Measurements from ENCODE around the gene AHNAK. TPM values are rescaled to one million over a fixed set of nuclear protein-coding genes. Genes with fewer than 3 reads are reported as not detected.

The AHNAK gene
- total and polyA plus RNA-seq, 4 donors, result 22.6 to 110 (median 38.1) TPM

GRCh38 chr11:62532096-62532495 is 14.5 kb downstream of the AHNAK start:
- Histone ChIP-seq H3K27ac (ENCODE audit: low read depth in 1 of 2, low read length in 2 of 2) (no peak overlapping the region), H3K9ac (ENCODE audit: low read depth in 1 of 2, low read length in 2 of 2) (no peak overlapping the region), H3K27me3 (ENCODE audit: control insufficient read depth in 4 of 4, insufficient read depth in 4 of 4, low read length in 3 of 4) (no peaks in the 10 kb centered on the region), H3K4me3 (ENCODE audit: low read depth in 1 of 3, low read length in 3 of 3) (no peak overlapping the region), H3K4me1 (ENCODE audit: control insufficient read depth in 4 of 4, insufficient read depth in 4 of 4, low read length in 3 of 4) (peaks cover 0 to 4% (median 2%) of the 10 kb centered on the region in 4 donors), H3K9me3 (ENCODE audit: control insufficient read depth in 4 of 4, low read length in 3 of 4) (no peaks in the 10 kb centered on the region), H3K36me3 (ENCODE audit: control insufficient read depth in 4 of 4, insufficient read depth in 3 of 4, low read depth in 1 of 4, low read length in 3 of 4) (peaks cover 15 to 56% (median 43%) of the 10 kb centered on the region in 4 donors)
- no peak for DNase-seq (ENCODE audit: low spot score)
- no peak for TF ChIP-seq NR2F2 (IDR thresholded peaks at IDR 0.05)
- peak; percentile 18 for TF ChIP-seq HNF4G (IDR thresholded peaks at IDR 0.05)
- peak; percentile 73 to 77 for TF ChIP-seq HNF4A (conservative IDR thresholded peaks at IDR 0.05)
- 43% methylated on average over 2 of the region's 2 CpGs for WGBS

DNA sequence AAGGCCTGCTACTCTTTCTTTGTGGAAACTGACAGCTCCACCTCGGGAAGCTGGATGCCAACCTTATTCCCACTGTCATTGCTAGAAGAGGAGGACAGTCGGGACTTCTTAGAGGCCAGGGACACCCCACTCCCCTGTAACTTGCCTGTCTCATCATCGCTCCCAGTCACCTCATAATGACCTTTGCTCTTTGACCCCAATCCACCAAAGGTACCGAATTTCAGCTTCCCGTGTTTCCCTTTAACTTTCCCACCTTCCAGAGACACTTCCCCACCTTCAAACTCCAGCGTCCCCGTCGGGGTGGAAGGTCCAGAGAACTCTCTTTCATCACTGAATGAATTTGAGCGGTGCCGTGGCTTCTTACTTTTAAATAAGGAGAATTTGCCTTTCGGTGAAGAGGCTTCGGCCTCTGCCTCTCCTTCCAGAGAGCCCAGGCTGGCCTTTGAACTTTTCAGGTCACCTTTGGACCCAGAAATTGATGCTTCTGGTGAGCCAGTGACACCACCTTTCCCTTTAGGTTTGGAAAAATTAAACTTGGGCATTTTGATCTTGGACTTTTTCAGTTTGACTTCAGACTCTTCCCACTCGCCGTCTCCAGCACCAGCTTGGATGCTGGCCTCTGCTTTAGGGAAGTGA is 29.8 kb downstream of the AHNAK start:
- H3K36me3 ChIP-seq (ENCODE audit: control insufficient read depth in 4 of 4, insufficient read depth in 3 of 4, low read depth in 1 of 4, low read length in 3 of 4), result peaks cover 2 to 17% (median 9%) of the 10 kb centered on the region in 4 donors
- no peak overlapping the region for H3K27ac ChIP-seq (ENCODE audit: low read depth in 1 of 2, low read length in 2 of 2)
- WGBS, result 75% methylated on average over 14 of the region's 14 CpGs
- DNase-seq (ENCODE audit: low spot score), result no peak
- TF ChIP-seq HNF4A (conservative IDR thresholded peaks at IDR 0.05) (peak; percentile 70 to 83), EGR1 (IDR thresholded peaks at IDR 0.05; ENCODE audit: low read depth in 2 of 2) (no peak), SP1 (IDR thresholded peaks at IDR 0.05) (peak; percentile 10), RXRA (IDR thresholded peaks at IDR 0.05) (peak in 1 of 2 donors; percentile 37), NR2F2 (IDR thresholded peaks at IDR 0.05) (peak; percentile 52)
- no peak overlapping the region for H3K4me3 ChIP-seq (ENCODE audit: low read depth in 1 of 3, low read length in 3 of 3)
- H3K9ac ChIP-seq (ENCODE audit: low read depth in 1 of 2, low read length in 2 of 2), result no peak overlapping the region
- H3K4me1 ChIP-seq (ENCODE audit: control insufficient read depth in 4 of 4, insufficient read depth in 4 of 4, low read length in 3 of 4), result peaks cover 3 to 24% (median 11%) of the 10 kb centered on the region in 4 donors
- H3K9me3 ChIP-seq (ENCODE audit: control insufficient read depth in 4 of 4, low read length in 3 of 4), result no peaks in the 10 kb centered on the region
- no peaks in the 10 kb centered on the region for H3K27me3 ChIP-seq (ENCODE audit: control insufficient read depth in 4 of 4, insufficient read depth in 4 of 4, low read length in 3 of 4)

DNA sequence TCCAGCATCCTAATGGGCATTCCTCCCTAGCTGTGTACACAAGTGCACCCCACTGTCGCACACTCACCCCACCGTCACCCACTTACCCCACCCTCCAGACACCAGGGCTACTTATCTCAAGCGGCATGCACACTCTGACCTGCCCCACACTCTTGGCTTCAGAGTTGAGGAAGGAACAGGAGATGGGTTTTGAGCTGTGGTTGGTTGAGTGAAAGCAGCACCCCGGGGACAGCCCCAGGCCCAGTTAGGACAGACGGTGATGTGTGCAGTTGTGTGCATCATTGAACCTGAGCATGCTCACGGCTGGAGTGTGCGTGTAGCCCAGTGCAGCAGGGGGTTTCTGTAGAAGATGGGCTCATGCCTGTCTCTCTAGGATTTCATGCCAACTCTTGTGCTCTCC is 32.5 kb downstream of the AHNAK start:
- Histone ChIP-seq H3K4me1 (ENCODE audit: control insufficient read depth in 4 of 4, insufficient read depth in 4 of 4, low read length in 3 of 4) (peaks cover 3 to 24% (median 11%) of the 10 kb centered on the region in 4 donors), H3K4me3 (ENCODE audit: low read depth in 1 of 3, low read length in 3 of 3) (no peak overlapping the region), H3K27ac (ENCODE audit: low read depth in 1 of 2, low read length in 2 of 2) (no peak overlapping the region), H3K27me3 (ENCODE audit: control insufficient read depth in 4 of 4, insufficient read depth in 4 of 4, low read length in 3 of 4) (no peaks in the 10 kb centered on the region), H3K9me3 (ENCODE audit: control insufficient read depth in 4 of 4, low read length in 3 of 4) (no peaks in the 10 kb centered on the region), H3K9ac (ENCODE audit: low read depth in 1 of 2, low read length in 2 of 2) (no peak overlapping the region), H3K36me3 (ENCODE audit: control insufficient read depth in 4 of 4, insufficient read depth in 3 of 4, low read depth in 1 of 4, low read length in 3 of 4) (peaks cover 0 to 13% (median 2%) of the 10 kb centered on the region in 4 donors)
- WGBS, result 93% methylated on average over 7 of the region's 7 CpGs
- TF ChIP-seq MAX (IDR thresholded peaks at IDR 0.05), result no peak
- TF ChIP-seq, protein P1, sequence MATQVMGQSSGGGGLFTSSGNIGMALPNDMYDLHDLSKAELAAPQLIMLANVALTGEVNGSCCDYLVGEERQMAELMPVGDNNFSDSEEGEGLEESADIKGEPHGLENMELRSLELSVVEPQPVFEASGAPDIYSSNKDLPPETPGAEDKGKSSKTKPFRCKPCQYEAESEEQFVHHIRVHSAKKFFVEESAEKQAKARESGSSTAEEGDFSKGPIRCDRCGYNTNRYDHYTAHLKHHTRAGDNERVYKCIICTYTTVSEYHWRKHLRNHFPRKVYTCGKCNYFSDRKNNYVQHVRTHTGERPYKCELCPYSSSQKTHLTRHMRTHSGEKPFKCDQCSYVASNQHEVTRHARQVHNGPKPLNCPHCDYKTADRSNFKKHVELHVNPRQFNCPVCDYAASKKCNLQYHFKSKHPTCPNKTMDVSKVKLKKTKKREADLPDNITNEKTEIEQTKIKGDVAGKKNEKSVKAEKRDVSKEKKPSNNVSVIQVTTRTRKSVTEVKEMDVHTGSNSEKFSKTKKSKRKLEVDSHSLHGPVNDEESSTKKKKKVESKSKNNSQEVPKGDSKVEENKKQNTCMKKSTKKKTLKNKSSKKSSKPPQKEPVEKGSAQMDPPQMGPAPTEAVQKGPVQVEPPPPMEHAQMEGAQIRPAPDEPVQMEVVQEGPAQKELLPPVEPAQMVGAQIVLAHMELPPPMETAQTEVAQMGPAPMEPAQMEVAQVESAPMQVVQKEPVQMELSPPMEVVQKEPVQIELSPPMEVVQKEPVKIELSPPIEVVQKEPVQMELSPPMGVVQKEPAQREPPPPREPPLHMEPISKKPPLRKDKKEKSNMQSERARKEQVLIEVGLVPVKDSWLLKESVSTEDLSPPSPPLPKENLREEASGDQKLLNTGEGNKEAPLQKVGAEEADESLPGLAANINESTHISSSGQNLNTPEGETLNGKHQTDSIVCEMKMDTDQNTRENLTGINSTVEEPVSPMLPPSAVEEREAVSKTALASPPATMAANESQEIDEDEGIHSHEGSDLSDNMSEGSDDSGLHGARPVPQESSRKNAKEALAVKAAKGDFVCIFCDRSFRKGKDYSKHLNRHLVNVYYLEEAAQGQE (IDR thresholded peaks at IDR 0.05), result no peak
- TF ChIP-seq HNF4A (conservative IDR thresholded peaks at IDR 0.05), result no peak
- no peak for TF ChIP-seq GABPA (IDR thresholded peaks at IDR 0.05 in 1 of 2, conservative IDR thresholded peaks at IDR 0.05 in 1 of 2)
- no peak for DNase-seq (ENCODE audit: low spot score)
